ENCODE results near the gene ZCCHC7. TPM values are rescaled to one million over a fixed set of nuclear protein-coding genes. Genes with fewer than 3 reads are reported as not detected.

The ZCCHC7 gene
- total RNA-seq, 3 donors from 2014 or later = 19.8 to 29.1 (median 26.9) TPM

DNA sequence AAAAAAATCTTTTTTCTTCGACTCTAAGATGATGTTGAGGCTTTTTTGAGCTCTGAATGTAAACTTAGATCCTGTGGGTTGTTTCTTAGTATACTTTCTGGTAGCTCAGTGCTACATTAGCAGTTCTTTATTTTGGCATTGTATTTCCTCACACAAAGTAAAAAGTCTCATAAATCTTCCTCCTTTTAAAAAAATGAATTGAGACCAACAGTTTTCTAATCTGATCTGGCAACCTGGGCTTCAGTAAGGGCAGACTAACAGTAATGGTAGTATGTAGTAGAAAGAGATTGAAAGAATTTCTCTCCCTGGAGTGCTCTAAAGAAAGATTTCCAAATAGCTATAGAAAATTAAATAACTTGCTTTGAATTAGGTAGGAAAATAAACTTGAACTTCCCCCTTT lies 31.4 kb downstream of the ZCCHC7 start:
- H3K4me3 ChIP-seq = no peak overlapping the region

DNA sequence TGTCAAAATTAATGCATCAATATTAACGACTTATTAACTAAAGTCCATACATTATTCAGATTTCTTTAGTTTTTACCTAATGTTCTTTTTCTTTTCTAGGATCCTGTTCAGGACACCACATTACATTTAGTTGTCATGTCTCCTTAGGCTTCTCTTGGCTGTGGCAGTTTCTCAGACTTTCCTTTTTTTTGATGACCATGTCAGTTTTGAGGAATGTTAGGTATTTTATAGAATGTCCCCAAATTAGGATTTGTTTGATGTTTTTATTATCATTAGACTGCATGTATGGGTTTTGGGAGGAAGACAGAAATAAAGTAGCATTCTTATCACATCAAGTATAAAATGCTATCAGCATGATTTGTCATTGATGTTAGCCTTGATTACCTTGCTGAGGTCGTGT lies 32.0 kb downstream of the ZCCHC7 start:
- intact Hi-C loops (cut with DNase I; ENCODE audit: low total_unique reads) = no loop called here
- Histone ChIP-seq H3K4me1 (no peaks in the 10 kb centered on the region), H3K9me3 (no peaks in the 10 kb centered on the region), H3K27me3 (no peaks in the 10 kb centered on the region), H3K4me3 (no peak overlapping the region), H3K36me3 (no peaks in the 10 kb centered on the region), H3K27ac (no peak overlapping the region)
- DNase-seq (ENCODE audit: low spot score in 2 of 2) = no peak
- TF ChIP-seq POLR2AphosphoS5 (IDR thresholded peaks at IDR 0.05) (no peak), POLR2A (IDR thresholded peaks at IDR 0.05) (no peak)
- TF ChIP-seq, protein P1, sequence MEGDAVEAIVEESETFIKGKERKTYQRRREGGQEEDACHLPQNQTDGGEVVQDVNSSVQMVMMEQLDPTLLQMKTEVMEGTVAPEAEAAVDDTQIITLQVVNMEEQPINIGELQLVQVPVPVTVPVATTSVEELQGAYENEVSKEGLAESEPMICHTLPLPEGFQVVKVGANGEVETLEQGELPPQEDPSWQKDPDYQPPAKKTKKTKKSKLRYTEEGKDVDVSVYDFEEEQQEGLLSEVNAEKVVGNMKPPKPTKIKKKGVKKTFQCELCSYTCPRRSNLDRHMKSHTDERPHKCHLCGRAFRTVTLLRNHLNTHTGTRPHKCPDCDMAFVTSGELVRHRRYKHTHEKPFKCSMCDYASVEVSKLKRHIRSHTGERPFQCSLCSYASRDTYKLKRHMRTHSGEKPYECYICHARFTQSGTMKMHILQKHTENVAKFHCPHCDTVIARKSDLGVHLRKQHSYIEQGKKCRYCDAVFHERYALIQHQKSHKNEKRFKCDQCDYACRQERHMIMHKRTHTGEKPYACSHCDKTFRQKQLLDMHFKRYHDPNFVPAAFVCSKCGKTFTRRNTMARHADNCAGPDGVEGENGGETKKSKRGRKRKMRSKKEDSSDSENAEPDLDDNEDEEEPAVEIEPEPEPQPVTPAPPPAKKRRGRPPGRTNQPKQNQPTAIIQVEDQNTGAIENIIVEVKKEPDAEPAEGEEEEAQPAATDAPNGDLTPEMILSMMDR (IDR thresholded peaks at IDR 0.05) = no peak

More for the DNA sequence above, 31.4 kb downstream of the ZCCHC7 start:
- no peaks in the 10 kb centered on the region for H3K27me3 ChIP-seq
- intact Hi-C loops (cut with DNase I; ENCODE audit: low total_unique reads) = no loop called here
- no peak overlapping the region for H3K27ac ChIP-seq
- no peaks in the 10 kb centered on the region for H3K4me1 ChIP-seq
- H3K36me3 ChIP-seq = no peaks in the 10 kb centered on the region
- no peak for DNase-seq (ENCODE audit: low spot score in 2 of 2)
- no peaks in the 10 kb centered on the region for H3K9me3 ChIP-seq
- TF ChIP-seq, protein P1 (IDR thresholded peaks at IDR 0.05) = no peak
- no peak for TF ChIP-seq POLR2AphosphoS5 (IDR thresholded peaks at IDR 0.05)
- no peak for TF ChIP-seq POLR2A (IDR thresholded peaks at IDR 0.05)

DNA sequence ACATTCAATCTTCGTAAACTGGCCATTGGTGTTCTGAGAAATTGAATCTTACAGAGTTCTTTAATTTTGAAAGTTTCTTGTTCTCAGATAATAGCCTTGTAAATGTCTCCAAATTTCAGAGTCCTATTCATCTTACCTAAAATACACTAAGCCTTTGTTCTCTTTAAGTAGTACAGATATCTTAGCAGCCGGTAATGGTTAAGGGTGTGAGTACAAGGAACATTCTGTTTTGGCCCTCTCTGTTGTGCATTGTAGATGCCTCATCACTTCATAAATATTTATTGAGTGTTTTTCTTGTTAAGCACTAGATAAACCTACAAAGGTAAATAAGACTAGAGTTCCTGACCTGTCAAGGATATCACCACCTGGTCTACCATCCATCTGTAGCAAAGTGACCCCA lies 35.2 kb downstream of the ZCCHC7 start:
- Histone ChIP-seq H3K27me3 (no peaks in the 10 kb centered on the region), H3K36me3 (no peaks in the 10 kb centered on the region), H3K27ac (no peak overlapping the region), H3K9me3 (no peaks in the 10 kb centered on the region), H3K4me3 (no peak overlapping the region), H3K4me1 (no peaks in the 10 kb centered on the region)
- TF ChIP-seq POLR2A (IDR thresholded peaks at IDR 0.05) (no peak), POLR2AphosphoS5 (IDR thresholded peaks at IDR 0.05) (no peak)
- TF ChIP-seq, protein P1 (IDR thresholded peaks at IDR 0.05) = no peak
- no peak for DNase-seq (ENCODE audit: low spot score in 2 of 2)
- intact Hi-C loops (cut with DNase I; ENCODE audit: low total_unique reads) = no loop called here

DNA sequence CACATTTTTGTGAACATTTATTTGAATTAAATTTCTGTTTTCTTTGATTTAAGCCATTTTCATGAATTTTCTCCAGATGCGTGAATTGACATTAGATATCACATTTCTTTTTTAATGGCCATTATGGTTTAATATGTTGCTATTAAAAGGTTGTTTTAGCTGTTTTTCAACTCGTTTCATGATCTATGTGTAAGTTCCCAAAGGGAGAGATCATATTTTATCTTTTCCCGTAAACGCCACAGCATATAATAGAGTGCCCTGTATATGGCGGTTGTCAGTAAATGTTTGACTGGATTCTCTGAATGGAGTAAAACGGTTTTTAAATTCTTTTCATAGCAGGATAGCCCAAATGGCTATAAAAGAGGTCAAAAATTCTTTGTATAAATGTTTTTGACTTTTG lies 35.8 kb downstream of the ZCCHC7 start:
- H3K27ac ChIP-seq = no peak overlapping the region
- H3K4me3 ChIP-seq = no peak overlapping the region
- H3K4me1 ChIP-seq = no peaks in the 10 kb centered on the region
- no peaks in the 10 kb centered on the region for H3K27me3 ChIP-seq
- no peaks in the 10 kb centered on the region for H3K9me3 ChIP-seq
- H3K36me3 ChIP-seq = no peaks in the 10 kb centered on the region
- TF ChIP-seq POLR2A (IDR thresholded peaks at IDR 0.05) = no peak
- no peak for TF ChIP-seq POLR2AphosphoS5 (IDR thresholded peaks at IDR 0.05)
- TF ChIP-seq, protein P1 (IDR thresholded peaks at IDR 0.05) = no peak
- DNase-seq (ENCODE audit: low spot score in 2 of 2) = no peak
- intact Hi-C loops (cut with DNase I; ENCODE audit: low total_unique reads) = no loop called here

DNA sequence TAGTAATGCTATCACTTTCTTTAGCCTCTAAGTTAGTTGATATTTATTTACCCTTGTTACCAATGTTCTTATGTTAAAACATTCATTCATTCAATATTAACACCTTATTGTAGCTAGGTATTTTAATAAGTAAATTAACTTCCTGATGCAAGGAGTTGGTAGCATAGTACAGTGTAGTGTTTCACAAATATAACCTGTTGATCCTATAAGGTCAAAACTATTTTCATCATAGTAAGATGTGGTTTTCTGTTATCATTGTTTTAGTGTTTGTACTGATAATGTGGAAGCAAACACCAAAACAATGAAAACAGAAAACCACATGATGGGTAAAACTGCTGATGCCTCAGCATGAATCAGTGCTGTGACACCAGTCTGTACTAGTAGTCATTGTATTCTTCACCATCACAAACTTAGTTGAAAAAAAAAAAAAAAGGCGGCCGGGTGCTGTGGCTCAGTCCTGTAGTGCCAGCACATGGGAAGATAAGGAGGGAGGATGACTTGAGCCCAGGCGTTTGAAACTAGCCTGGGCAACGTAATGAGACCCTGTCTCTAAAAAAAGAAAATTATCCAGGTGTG lies 36.5 kb downstream of the ZCCHC7 start:
- Histone ChIP-seq H3K27me3 (no peaks in the 10 kb centered on the region), H3K4me1 (no peaks in the 10 kb centered on the region), H3K9me3 (no peaks in the 10 kb centered on the region), H3K27ac (no peak overlapping the region), H3K36me3 (no peaks in the 10 kb centered on the region), H3K4me3 (no peak overlapping the region)
- DNase-seq (ENCODE audit: low spot score in 2 of 2) = no peak
- intact Hi-C loops (cut with DNase I; ENCODE audit: low total_unique reads) = no loop called here
- TF ChIP-seq, protein P1 (IDR thresholded peaks at IDR 0.05) = no peak
- no peak for TF ChIP-seq POLR2A (IDR thresholded peaks at IDR 0.05)
- no peak for TF ChIP-seq POLR2AphosphoS5 (IDR thresholded peaks at IDR 0.05)
